ENCODE results near the gene NDUFS5.
A peak's percentile ranks its signal among the peaks of the same experiment; 100 is the strongest.
"Not testable (repeated sequence)": the region's sequence is repeated elsewhere in the genome, so short reads cannot be mapped to it uniquely, and the experiment has no call there.

NDUFS5 gene

GRCh38 chr1:39026051-39026865 lies at the start of gene NDUFS5:
Gene NDUFS5, plus strand, starts transcription at chr1:39026350. Its CDS starts 2,375 bp downstream, at chr1:39028725.
- peak; percentile 88 for DNase-seq (ENCODE audit: low spot score)
- peak; percentile 52 for FAIRE-seq

- DNase-seq (ENCODE audit: low spot score); FAIRE-seq: not testable (repeated sequence)
Observed at GRCh38 chr1:38977399-38978244, 48.5 kb upstream of the NDUFS5 start.

DNA sequence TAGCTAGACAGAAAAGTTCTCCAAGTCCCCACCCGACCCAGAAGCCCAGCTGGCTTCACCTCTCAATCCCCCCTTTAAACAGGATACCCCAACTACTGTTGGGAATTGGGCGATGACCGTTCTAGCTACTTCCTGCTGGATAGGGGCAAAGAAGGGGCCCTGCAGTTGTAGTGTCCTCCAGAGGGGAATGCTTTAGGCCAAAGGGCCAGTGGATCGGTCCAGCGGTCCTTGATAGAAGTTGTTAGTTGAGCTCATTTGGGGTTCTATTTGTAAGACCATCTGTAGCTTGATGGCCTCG lies 48.0 kb upstream of the NDUFS5 start:
- DNase-seq (ENCODE audit: low spot score); FAIRE-seq: not testable (repeated sequence)

GRCh38 chr1:38979380-38979779 lies 46.8 kb upstream of the NDUFS5 start:
- not testable (repeated sequence) for FAIRE-seq; DNase-seq (ENCODE audit: low spot score)

DNA sequence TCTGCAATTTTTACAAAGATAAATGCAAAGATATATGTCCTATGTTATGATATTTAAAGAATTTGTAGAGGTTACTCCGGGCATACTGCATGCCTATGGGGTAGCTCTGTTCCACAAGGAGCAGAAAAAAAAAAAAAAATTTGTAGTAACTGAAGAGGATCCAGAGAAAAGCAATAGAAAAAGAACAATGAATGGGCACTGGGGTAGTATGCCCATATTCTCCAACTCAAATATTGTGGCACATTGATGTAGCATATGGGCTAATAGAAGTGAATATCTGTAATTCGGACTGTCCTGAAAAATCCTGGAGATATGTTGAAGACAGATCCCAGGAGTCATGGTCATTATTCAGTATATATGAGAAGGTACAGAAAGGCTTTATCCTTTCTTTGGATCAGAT lies 36.2 kb upstream of the NDUFS5 start:
- DNase-seq (ENCODE audit: low spot score) (no peak), FAIRE-seq (no peak)

DNA sequence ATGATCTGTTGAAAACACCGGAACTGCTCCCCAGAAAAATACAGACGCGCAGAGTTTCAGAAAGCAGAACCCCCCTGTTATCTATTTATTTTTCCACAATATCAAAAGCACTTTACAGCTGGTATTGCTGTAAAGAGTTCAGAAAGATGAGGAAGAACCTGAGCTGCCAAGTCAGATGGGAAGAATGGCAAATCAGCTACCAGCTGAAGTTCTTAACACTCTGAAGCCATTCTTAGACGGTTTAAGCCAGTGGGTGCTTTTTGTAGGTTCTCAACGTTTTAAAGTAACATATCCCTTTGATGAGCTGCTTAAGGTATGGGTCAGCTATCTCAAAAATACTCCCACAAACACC lies 35.8 kb upstream of the NDUFS5 start:
- DNase-seq (ENCODE audit: low spot score) (no peak), FAIRE-seq (no peak)

GRCh38 chr1:38990738-38991637 lies 35.2 kb upstream of the NDUFS5 start, which contains the start of gene AKIRIN1:
Gene AKIRIN1, plus strand, starts transcription at chr1:38991276. Its CDS starts 105 bp downstream, at chr1:38991381.
- no peak for FAIRE-seq
- peak; percentile 92 for DNase-seq (ENCODE audit: low spot score)

GRCh38 chr1:38991638-38992411 lies 34.3 kb upstream of the NDUFS5 start:
- FAIRE-seq (no peak), DNase-seq (ENCODE audit: low spot score) (peak; percentile 23)

DNA sequence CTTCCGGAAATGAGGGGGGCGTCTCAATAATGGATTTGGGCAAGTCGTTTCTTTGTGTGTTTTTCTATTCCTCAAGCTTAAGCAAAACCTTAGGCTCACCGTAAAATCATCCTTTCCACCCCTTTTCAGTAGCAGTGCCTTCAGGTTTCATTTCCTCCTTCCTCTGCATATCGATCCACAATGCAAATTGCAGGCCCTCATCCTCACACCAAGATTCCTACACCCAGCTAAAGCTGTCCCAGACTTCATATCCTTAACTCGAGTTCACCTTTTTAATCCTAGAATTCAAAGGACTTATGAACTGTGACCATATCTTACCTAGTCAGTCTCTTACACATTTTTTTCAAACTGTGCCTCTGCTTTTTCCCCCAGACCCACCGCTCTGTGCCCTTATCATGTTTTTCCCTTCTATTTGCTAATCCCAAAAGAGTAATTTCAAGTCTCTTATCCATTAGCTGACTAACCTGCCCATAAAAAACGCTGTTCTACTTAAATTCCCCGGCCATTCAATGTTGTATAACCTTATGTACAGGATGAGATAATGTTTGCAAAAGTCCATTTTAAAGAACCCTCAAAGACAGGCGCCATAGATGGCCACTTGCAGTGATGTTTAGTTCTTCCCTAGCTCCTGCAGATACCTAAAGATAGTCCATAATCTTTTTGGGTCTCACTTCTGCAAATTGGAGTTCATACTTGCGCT lies 33.6 kb upstream of the NDUFS5 start:
- DNase-seq (ENCODE audit: low spot score) (no peak), FAIRE-seq (no peak)

- no peak for DNase-seq (ENCODE audit: low spot score)
- no peak for FAIRE-seq
Observed at GRCh38 chr1:38994196-38994595, 32.0 kb upstream of the NDUFS5 start.

- FAIRE-seq (no peak), DNase-seq (ENCODE audit: low spot score) (no peak)
Observed at GRCh38 chr1:38997034-38997900, 28.9 kb upstream of the NDUFS5 start.

DNA sequence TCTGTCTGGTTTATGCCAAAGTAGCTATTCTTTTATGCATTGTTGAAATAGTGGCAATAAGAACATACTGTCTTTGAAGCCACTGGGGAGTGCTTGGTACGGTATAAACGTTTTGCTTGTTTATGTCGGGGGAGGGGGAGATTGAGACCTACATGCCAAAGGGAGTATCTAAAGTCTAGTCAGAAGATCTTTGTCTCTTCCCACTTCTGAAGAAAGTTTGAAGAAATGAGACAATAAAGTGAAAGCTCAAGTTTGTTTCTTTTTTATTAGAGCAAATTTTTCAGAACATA lies 28.3 kb upstream of the NDUFS5 start:
- DNase-seq (ENCODE audit: low spot score) (no peak), FAIRE-seq (no peak)

DNA sequence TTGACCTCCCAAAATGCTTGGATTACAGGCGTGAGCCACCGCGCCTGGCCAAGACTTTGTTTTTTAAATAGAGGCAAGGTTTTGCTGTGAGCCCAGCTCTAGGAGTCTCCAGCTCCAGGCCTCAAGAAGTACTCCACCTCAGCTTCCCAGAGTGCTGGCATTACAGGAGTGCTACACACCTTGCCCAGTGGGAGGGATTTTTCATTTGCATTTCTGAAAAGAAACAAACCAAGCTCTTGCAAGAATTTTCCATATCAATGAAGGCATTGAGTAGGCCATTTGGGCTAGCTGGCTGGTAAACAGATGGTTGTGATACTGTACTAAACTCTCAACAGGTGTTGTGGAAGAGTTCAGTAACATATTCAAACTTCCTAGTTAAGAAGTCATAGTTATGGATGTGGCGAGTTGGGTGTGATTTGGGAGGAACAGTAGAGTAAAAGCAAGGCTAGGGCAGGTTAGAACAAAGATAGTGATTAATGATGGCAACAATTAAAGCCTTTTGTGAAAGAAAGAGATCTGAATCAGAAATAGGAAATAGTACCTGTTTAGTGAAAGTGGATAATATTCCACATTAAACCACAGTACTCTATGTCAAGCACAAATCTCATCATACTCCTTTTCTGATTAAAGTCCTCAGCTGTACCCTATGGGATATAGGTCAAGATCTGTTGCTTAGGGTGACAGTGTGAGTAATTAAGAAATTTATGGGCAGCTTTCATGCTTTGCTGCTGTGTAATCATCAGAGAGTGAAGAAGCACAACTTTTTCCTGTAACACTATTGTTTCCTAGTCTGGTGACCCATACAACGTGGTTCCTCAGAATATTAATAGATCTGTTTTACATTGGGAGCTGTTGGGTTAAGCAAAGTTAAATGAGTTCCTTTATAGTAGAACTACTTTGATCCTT lies 24.4 kb upstream of the NDUFS5 start:
- no peak for FAIRE-seq
- DNase-seq (ENCODE audit: low spot score) = no peak

GRCh38 chr1:39003281-39003680 lies 22.9 kb upstream of the NDUFS5 start:
- FAIRE-seq (no peak), DNase-seq (ENCODE audit: low spot score) (no peak)

- FAIRE-seq = peak; percentile 14
- DNase-seq (ENCODE audit: low spot score) = no peak
Observed at GRCh38 chr1:39003794-39004193, 22.4 kb upstream of the NDUFS5 start.

GRCh38 chr1:39006287-39006686 lies 19.9 kb upstream of the NDUFS5 start:
- FAIRE-seq = no peak
- DNase-seq (ENCODE audit: low spot score) = no peak

- no peak for DNase-seq (ENCODE audit: low spot score)
- FAIRE-seq = no peak
Observed at GRCh38 chr1:39006726-39007645, 19.2 kb upstream of the NDUFS5 start.
